Kidney tubule cell (primary cell): ENCODE data around the gene CRAMP1.

Experiments used
- DNase-seq: peaks from one replicate; pipeline ENCODE4 v3.0.0-alpha.2; 2018; ENCODE audit warnings: low spot score

The CRAMP1 gene

DNA sequence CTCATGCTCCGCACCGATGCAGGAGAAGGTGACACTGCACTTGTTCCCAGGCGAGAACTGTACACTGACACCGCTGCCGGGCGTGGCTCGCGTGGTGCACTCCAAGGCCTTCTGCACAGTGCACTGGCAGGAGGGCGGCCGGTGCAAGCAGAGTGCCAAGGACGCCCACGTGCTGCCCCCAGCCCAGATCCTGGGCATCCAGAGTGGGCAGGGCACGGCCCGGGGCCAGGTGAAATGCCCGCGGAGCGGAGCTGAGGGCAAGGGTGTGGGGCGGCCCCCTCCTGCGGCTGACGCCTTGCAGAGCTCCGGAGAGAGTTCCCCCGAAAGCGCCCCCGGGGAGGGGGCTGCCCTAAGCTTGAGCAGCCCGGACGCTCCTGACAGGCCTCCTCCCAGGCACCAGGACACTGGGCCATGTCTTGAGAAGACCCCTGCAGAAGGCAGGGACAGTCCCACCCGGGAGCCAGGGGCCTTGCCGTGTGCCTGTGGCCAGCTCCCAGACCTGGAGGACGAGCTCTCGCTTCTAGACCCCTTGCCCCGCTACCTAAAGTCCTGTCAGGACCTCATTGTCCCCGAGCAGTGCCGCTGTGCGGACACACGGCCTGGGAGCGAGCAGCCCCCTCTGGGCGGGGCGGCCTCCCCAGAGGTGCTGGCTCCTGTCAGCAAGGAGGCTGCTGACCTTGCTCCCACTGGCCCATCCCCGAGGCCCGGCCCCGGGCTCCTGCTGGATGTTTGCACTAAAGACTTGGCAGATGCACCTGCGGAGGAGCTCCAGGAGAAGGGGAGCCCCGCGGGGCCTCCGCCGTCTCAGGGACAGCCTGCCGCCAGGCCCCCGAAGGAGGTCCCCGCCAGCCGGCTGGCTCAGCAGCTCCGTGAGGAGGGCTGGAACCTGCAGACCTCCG is 44.0 kb downstream of the CRAMP1 start:
- no peak for DNase-seq

DNA sequence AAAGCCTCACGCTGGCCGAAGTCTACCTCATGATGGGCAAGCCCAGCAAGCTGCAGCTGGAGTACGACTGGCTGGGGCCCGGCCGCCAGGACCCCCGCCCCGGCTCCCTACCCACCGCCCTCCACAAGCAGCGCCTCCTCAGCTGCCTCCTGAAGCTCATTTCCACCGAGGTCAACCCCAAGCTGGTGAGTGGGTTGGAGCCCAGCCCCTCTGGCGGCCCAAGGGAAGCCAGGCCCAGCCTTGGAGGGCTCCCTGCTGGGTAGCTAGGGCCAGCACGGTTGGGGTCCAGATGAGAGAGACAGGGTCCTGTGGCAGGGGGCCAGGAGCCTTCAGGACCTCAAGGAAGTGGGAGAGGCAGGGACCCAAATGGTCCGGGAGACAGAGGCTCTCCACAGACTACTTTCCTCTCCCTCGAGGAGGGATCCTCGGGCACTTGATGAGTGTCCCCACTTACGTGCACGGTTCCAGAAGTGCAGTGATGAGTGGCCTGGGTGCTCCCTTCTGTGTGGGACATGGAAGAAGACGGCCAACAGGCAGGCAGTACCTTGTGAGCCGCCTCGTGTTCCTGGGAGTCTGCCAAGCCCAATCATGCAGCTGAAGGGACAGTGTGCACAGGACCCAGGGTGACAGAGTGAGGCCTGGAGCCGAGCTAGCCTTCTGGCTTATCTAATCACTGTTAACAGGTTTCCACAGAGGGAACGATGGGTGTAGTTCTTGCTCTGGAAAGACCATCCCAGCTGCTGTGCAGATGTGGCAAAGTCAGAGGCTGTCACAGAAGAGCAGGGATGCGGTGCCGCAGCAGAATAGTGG is 44.9 kb downstream of the CRAMP1 start:
- DNase-seq = no peak

DNA sequence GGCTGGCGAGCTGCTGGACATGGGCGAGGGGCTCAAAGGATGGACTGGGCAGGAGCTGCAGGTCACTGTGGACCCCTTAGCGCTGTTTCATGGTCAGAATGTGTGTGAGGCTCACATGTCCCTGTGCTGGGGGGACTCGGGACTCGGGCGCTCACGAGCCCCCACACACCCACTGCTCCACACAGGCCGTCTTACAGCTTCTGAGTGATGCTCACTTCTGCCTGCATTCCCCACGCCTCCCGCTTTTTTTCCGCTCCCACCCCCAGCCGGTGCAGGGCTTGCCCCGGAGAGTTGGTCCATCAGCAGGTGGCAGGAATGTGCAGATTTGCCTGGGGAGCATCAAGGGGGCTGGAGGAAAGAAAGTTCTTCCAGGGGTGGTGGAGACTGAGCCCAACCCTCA is 45.7 kb downstream of the CRAMP1 start:
- DNase-seq = no peak

DNA sequence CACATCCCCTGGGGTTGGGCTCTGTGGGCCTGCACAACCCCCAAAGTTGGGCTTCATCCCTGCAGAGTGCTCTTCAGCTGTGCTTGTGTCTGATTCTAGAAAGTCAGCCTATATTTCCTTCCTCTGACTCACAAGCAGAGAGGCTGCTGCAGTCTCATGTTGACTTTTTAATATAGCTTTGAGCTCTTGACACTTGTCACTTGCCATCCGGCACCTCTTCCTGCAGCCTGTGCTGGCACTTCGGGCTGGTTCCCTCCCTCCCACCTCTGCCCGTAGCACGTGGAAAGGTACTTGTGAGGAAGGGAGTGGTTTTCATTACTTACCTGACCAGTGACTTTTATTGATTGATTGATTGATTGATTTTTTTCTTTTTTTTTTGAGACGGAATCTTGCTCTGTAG is 46.9 kb downstream of the CRAMP1 start:
- DNase-seq = no peak

DNA sequence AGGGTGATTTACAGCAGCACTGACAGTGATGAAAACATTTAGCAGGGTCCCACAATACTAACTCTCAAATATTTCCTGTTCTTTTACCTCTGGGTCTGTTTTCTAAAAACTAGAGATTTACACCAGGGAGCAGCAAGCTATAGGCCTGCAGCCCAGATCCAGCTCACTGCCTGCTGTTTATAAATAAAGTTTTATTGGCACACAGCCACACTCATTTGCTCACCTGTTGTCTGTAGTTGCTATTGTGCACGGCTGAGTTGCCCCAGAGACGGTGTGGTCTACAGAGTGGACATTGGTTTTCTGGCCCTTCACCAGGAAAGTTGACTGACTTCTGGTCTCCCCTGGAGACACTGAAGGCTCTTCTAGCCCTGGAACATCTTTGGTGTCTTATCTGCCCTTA is 49.7 kb downstream of the CRAMP1 start:
- DNase-seq = no peak

DNA sequence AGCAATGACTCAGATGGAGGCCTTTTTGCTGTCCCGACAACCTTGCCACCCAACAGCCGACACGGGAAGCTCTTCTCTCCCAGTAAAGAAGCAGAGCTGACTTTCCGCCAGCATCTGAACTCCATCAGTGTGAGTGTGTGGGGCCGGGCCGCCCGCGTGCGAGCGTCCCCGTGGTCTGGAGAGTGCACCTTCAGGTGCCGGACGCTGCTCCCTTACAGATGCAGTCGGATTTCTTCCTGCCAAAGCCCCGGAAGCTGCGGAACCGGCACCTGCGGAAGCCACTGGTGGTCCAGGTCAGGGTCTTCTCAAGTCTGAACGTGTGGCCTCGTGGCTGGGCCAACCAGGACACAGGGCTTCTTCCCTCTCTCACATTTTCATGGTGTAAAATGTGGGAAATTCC is 50.4 kb downstream of the CRAMP1 start:
- DNase-seq = no peak

DNA sequence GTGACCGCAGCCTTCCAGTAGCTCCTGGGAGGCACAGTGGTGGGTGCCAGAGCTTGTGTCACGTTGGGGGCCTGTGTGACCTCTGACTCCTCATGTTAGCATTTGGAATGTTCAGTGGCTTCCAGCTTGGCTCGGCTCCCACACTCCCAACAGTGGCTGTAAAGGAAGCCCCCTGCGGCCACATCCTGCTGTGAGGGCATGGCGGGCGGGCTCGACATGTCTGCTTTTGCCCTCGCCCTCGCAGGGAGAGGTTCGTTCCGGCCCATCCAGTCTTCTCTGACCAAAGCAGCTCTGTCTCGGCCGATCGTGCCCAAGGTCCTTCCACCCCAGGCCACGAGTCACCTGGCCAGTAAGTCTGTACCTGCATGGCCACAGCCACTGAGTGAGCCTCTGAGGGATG is 53.7 kb downstream of the CRAMP1 start:
- no peak for DNase-seq

DNA sequence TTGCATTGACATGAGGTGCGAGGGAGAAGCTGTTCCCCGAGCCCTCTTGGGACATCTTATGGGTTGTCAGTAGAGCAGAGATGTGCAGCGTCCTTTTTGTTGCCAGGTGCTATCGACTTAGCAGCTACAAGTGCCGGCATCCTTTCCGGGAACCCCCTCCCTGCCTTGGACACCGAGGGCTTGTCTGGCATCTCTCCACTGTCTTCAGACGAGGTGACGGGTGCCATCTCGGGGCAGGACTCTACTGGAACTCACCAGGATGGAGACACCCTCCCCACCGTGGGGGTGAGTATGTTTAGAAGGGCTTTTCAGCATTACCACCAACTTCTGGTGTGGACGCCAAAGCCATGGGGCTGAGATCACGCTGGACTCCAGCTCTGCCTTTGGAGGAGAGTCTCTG is 54.2 kb downstream of the CRAMP1 start:
- DNase-seq = no peak

DNA sequence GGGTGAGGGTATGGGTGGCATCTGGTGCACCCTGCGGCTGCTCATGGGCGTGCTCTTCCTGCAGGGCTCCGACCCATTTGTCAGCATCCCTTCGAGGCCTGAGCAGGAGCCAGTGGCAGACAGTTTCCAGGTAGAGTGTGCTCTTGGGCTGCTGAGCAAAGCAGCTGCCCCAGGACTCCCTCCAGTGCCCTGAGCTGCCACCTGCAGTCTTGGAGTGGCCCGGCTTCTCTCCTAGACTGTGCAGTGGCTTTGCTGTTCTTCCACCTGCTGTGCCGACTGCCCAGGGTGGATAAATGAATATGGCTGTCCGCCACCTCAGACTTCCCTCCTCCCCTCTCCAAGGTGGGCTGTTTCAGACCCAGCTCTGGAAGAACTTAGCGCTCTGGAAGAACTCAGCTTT is 55.1 kb downstream of the CRAMP1 start:
- no peak for DNase-seq

DNA sequence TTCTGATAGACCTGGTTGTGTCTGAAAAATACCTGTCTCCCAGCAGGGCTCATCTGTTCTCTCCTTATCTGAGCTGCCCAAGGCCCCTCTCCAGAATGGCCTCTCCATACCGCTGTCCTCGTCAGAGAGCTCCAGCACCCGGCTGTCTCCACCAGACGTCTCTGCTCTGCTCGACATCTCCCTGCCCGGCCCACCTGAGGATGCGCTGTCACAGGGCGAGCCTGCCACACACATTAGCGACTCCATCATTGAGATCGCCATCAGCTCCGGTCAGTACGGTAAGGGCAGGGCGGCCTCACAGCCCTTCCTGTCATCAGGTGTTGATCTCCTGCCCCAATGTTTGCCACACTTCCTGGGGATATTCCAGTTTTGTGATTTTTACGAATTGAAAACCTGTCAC is 55.8 kb downstream of the CRAMP1 start:
- DNase-seq = no peak

DNA sequence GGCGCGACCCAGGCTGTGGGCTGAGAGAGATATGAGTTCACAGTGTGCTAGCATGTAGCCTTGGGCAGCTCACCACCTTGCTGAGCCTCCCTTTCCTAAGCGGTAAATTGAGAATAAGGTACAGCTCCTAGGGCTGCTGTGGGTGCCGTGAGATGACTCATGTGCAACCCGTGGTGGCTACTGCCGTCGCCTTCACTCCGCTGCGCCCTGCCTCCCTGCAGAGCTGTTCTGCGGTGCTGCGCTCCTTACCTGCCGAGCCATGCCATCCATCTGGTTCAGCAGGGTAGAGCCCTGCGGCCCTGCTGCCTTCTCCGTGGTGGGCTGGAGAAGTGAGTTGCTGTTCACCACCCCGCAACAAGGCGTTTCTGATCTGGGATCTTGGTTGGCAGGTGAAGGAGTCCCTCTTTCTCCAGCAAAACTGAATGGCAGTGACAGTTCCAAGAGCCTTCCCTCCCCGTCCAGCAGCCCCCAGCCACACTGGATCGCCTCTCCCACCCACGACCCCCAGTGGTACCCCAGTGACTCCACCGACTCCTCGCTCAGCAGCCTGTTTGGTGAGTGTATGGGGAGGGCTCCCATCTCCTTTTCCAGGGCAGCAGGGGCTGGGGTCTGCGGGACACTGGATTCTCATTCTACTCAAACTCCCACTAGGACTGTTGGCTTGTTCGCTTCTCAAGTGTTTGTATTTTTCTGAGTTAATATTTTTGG is 56.6 kb downstream of the CRAMP1 start:
- no peak for DNase-seq

DNA sequence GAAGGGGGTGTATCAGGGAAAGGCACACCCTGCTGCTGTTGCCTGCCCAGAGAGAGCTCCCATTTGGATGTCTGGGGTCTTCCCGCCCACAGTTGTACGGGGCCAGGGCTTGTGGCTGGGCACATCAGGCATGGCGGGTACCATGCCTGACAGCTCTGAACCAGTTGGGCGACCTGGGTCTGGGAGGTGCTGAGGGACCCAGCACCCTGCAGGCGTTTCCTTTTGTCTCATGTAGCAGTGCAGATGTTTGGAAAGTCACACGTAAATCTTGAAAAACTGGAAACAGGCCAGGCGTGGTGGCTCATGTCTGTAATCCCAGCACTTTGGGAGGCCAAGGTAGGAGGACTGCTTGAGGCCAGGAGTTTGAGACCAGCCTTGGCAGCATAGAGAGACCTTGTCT is 57.5 kb downstream of the CRAMP1 start:
- no peak for DNase-seq

DNA sequence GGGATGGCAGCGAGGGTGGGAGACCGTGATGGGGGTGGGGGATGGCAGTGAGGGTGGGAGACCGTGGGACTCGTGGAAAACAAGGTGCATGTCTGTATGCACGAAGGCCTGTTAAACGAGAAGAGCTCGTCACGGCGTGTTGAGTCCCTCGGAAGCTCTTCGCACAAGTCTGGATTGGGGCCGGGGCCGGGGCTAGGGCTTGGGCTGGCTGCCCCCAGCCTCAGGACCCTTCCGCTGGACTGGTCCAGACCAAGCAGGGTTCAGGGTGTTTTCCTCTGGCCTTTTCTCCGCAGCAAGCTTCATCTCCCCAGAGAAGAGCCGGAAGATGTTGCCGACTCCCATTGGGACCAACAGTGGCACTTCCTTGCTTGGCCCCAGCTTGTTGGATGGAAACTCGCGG is 58.2 kb downstream of the CRAMP1 start:
- no peak for DNase-seq

DNA sequence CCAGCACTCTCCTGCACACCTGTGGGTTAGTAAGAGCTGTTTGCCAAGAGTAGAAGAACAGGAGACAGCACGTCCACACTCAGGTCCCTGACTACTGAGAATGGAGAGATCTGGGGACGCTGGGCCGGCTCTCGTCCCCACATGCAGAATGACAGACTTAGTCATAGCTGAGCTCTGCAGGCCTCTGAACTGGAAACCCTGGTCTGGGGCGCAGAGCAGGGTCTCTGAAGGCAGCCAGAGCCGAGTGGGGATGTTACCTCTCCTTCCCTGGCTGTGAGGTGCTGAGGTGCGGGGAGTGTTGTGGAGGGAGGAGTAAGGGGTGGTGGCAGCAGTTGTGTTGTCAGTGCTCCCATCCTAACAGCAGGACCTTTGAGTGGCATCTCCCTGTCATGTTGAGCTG is 58.7 kb downstream of the CRAMP1 start:
- no peak for DNase-seq

DNA sequence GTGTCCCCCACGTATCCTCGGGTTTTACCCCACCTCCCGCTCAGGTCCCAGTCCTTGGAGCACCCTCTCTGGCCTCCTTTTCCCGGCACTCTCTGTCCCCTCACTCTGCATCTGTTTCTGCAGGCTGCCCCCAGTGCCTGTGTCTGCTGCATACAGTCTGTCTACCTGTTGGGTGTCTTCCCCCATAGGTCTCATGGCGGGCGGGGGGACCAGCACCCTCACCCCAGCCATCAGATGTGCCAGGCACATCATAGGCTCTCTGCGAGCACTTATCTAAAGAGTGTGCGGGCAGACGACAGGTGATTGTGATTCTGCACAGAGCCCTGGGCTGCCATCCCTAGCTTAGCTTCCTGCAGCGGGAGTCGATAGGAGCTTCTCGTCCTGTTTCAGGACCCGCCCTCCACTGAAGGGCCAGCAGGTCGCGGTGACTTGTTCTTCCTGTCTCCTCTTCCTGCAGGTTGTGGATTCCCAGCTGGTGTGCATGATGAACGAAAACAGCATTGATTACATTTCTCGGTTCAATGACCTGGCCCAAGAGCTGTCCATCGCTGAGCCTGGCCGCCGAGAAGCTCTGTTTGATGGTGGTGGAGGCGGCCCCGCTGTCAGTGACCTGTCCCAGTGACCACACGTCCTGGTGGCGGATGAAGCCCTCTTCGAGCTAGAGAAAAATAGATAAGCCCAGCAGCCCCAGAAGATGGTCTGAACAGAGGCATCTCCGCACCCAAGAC is 61.4 kb downstream of the CRAMP1 start:
- DNase-seq = no peak

DNA sequence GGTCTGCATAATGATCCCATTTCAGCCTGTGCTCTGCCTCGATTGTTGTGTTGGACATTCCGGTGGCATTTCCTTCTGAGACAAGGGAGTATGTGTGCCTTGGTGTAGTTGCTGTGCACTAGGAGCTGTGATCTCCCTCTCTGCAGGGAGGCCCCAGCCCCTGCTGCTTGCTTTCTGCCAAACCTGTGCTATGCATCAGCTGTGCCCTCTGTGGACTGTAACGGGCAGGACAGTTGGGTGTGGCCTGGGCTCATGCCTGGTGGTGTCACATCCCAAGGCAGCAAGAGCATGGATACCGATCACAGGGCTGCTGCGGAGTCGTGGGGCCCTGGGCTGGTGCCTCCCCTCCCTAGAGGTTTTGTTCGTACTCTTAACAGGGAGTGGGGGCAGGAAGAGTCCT is 62.1 kb downstream of the CRAMP1 start:
- no peak for DNase-seq

DNA sequence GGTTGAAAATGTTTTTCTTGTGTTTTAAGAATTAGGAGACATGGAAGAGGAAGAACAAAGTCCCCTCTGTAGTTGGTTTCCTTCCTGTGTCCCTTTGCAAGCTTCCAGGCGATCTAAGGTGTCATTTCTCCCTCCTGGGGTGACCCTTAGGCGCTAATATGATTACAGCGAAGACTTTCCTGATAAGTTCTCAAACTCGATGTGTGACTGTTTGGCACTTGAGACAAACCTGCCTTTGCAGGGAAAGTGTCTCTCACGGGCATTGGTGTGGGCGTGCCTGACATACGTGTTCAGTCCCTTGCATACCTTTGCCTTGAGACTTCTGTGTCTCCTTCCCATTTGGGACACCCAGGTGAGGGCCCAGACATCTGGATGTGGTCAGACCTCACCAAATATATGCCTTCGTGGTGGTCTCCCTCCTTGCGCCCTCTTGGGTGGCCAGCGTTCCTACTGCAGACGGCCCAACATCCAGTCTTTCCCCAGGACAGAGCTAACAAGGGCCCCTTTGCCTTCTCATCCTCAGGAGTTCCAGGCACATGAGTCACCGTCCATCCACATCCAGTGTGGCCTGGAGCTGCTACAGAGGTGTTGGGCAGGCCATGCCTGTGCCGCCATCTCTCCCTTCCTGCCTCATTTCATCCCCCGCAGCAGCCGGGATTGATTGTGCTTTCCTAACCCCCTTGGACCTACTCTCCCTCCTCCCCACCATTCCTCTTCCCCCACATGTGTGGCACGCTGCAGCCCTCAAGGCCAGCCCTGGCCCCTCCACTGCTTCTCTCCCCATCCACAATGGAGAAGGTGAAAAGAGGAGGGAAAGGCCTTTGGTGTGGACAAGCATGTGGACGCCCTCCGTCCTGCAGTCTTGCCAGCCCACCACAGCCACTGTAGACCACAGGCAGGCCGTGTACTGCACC is 62.8 kb downstream of the CRAMP1 start:
- DNase-seq = peak; percentile 73

DNA sequence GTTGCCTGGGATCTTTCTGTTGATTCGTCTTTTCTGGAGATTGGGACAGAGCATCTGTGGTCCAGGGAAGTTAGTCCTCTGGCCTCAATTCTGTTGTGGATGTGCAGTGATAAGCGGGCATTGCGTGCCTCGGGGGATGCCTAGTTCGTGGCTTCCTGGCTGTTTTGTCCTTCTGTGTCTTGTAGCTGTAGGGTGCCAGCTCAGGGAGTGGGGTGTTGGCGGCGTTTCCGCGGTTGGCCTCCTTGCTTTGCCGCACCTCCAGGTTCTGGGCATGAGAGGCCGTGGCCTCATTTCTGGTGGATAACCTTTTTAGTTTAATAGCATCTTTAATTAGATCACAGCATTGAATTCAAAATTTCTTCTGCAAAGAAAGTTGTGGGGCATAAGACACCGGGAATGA is 64.5 kb downstream of the CRAMP1 start:
- no peak for DNase-seq

DNA sequence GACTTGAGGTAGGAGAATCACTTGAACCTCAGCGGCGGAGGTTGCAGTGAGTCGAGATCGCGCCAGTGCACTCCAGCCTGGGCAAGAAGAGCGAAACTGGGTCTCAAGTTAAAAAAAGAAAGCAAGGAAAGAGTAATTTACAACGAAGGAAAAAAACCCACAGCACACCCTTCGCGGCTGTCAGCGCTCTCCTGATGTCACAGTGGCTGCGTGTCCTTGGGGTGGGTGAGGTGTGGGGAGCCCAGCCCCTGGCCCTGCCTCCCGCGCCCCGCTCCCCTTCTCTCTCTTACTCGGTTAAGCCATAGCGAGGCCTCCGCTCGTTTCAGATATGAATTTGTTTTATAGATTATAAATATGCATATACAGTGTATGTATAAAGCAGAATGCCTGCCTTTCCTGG is 65.2 kb downstream of the CRAMP1 start:
- DNase-seq = no peak

DNA sequence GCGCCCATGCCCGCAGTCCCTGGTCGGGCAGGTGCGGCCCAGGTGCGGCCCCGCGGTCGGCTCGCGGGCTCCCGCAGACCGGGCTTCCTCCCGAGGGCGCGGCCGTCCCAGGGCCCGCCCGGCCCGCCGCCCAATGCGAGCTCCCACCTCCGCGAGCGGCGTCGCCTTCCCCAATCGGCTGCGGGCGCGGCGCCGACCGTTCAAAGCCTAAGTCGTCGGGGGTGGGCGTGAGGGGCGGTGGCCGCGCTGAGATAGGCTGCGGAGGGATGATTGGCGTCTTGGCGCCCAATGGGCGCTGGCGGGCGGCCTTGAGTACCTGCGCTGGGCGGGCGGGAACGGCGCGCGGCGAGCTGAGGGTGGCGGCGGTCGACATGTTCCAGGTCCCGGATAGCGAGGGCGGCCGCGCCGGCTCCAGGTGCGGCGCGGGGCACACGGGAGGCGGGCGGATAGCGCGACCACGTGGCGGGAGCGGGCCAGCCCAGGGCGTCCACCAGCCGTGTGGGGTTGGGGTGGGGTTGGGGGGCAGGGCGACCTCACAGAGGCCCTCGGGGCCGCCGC is 65.9 kb downstream of the CRAMP1 start, which contains the start of gene JPT2:
Gene JPT2, plus strand, starts transcription at position 338 of the 558 bp plus-strand sequence. Its CDS starts 34 bp downstream, at position 372.
- DNase-seq = peak; percentile 98
